Endothelial cell (in vitro differentiated cells): ENCODE data around the gene GPR162. TPM values are rescaled to one million over a fixed set of nuclear protein-coding genes. Genes with fewer than 3 reads are reported as not detected.
"Not testable (repeated sequence)": the region's sequence is repeated elsewhere in the genome, so short reads cannot be mapped to it uniquely, and the experiment has no call there.

Experiments
- DNase-seq: peaks from one replicate; pipeline ENCODE4 v3.0.0; 2021; ENCODE audit warnings: low spot score
- H3K27ac Mint-ChIP-seq: one replicate; pipeline ENCODE4 v1.8.0; 2021; ENCODE audit warnings: mixed read lengths, inconsistent platforms; ENCODE audit not compliant: unreplicated experiment
- H3K27me3 Mint-ChIP-seq: one replicate; pipeline ENCODE4 v1.8.0; 2021; ENCODE audit warnings: mild to moderate bottlenecking, moderate library complexity, mixed read lengths, inconsistent platforms; ENCODE audit not compliant: unreplicated experiment
- H3K36me3 Mint-ChIP-seq: one replicate; pipeline ENCODE4 v1.8.0; 2021; ENCODE audit warnings: mild to moderate bottlenecking, low read depth, mixed read lengths, inconsistent platforms; ENCODE audit not compliant: unreplicated experiment
- H3K4me1 Mint-ChIP-seq: one replicate; pipeline ENCODE4 v1.8.0; 2021; ENCODE audit warnings: mild to moderate bottlenecking, mixed read lengths, inconsistent platforms; ENCODE audit not compliant: unreplicated experiment
- H3K4me3 Mint-ChIP-seq: one replicate; pipeline ENCODE4 v1.8.0; 2021; ENCODE audit warnings: mild to moderate bottlenecking, mixed read lengths, inconsistent platforms; ENCODE audit not compliant: unreplicated experiment
- H3K9me3 Mint-ChIP-seq: one replicate; pipeline ENCODE4 v1.8.0; 2021; ENCODE audit warnings: mixed read lengths, inconsistent platforms; ENCODE audit not compliant: unreplicated experiment
- CTCF ChIP-seq: fragments of 200-600 bp; sonication (generic); IDR thresholded peaks from one replicate; pipeline ENCODE4 v1.5.0; 2021; ENCODE audit warnings: antibody characterized with exemption; ENCODE audit not compliant: unreplicated experiment
- total RNA-seq: library from RNA; stranded (reverse); fragmentation: NEBNext Ultra II Directional; extraction: Animal tissue kit (Norgen Biotek cat#: 25700); gene quantifications from one replicate; pipeline ENCODE4 v1.2.1, GENCODE V29; 2021; ENCODE audit not compliant: unreplicated experiment

GPR162 gene
- total RNA-seq, 1 donor from 2014 or later = 52.7 TPM

- Mint-ChIP-seq H3K36me3 (peaks cover 51% of the 10 kb centered on the region), H3K4me1 (peaks cover 26% of the 10 kb centered on the region)
Observed at GRCh38 chr12:6866920-6867412, 45.3 kb downstream of the GPR162 start.

GRCh38 chr12:6867413-6868210 is 46.0 kb downstream of the GPR162 start, which contains the start of gene TPI1:
TPI1 (plus strand) TSS chr12:6867531; CDS start chr12:6867567, 36 bp downstream.
- Mint-ChIP-seq H3K27ac (peak within 1 kb of the TSS; percentile 61), H3K4me1 (peaks cover 29% of the 10 kb centered on the region), H3K36me3 (peaks cover 46% of the 10 kb centered on the region), H3K9me3 (no peaks in the 10 kb centered on the region), H3K27me3 (peaks cover 19% of the 10 kb centered on the region), H3K4me3 (peak within 1 kb of the TSS; percentile 94)
- no peak for TF ChIP-seq CTCF
- peak; percentile 84 for DNase-seq

More at GRCh38 chr12:6866920-6867412, 45.3 kb downstream of the GPR162 start:
- H3K27ac Mint-ChIP-seq = no peak overlapping the region
- H3K9me3 Mint-ChIP-seq = no peaks in the 10 kb centered on the region
- H3K27me3 Mint-ChIP-seq = peaks cover 18% of the 10 kb centered on the region
- DNase-seq = no peak
- TF ChIP-seq CTCF = no peak
- H3K4me3 Mint-ChIP-seq = peak overlapping the region; percentile 82

- Mint-ChIP-seq H3K36me3 (peaks cover 42% of the 10 kb centered on the region), H3K27me3 (peaks cover 19% of the 10 kb centered on the region), H3K4me1 (peaks cover 29% of the 10 kb centered on the region), H3K4me3 (peak overlapping the region; percentile 92), H3K27ac (peak overlapping the region; percentile 61), H3K9me3 (no peaks in the 10 kb centered on the region)
- TF ChIP-seq CTCF = no peak
- no peak for DNase-seq
Observed at GRCh38 chr12:6868211-6869048, 46.8 kb downstream of the GPR162 start.

- peaks cover 44% of the 10 kb centered on the region for H3K36me3 Mint-ChIP-seq
- no peaks in the 10 kb centered on the region for H3K9me3 Mint-ChIP-seq
- H3K27ac Mint-ChIP-seq = peak overlapping the region; percentile 18
- H3K27me3 Mint-ChIP-seq = peaks cover 19% of the 10 kb centered on the region
- peak overlapping the region; percentile 92 for H3K4me3 Mint-ChIP-seq
- peak; percentile 86 for DNase-seq
- TF ChIP-seq CTCF = peak; percentile 91
- H3K4me1 Mint-ChIP-seq = peaks cover 33% of the 10 kb centered on the region
Observed at GRCh38 chr12:6869049-6870021, 47.7 kb downstream of the GPR162 start.

- Mint-ChIP-seq H3K36me3 (peaks cover 38% of the 10 kb centered on the region), H3K4me3 (peak overlapping the region; percentile 32), H3K4me1 (peaks cover 33% of the 10 kb centered on the region), H3K27me3 (peaks cover 17% of the 10 kb centered on the region)
- DNase-seq, H3K9me3 Mint-ChIP-seq, H3K27ac Mint-ChIP-seq: not testable (repeated sequence)
Observed at GRCh38 chr12:6870304-6870703, 48.7 kb downstream of the GPR162 start.
